Tibial artery (tissue), 4 donors: ENCODE measurements around the gene PARD3B.

Experiments
- DNase-seq, 2 donors: peaks; one replicate each; pipeline ENCODE4 v3.0.0-alpha.2; 2019
- H3K27ac ChIP-seq, 2 donors: fragments of 200-600 bp; sonication (generic) in 1 of 2; 1 replicate in 1 of 2; 2 replicates in 1 of 2; pipeline ENCODE4 v1.5.1; 2018 to 2019; ENCODE audit warnings: mild to moderate bottlenecking in 1 of 2
- H3K27me3 ChIP-seq, 2 donors: fragments of 200-600 bp; sonication (generic) in 1 of 2; one replicate each; pipeline versions ENCODE4 v1.5.1 to v1.6.0; 2016 to 2019
- H3K36me3 ChIP-seq, 3 donors: fragments of 200-600 bp; sonication (generic) in 2 of 3; one replicate each; pipeline ENCODE4 v1.5.1; 2016 to 2019; ENCODE audit warnings: mild to moderate bottlenecking in 2 of 3
- H3K4me1 ChIP-seq, 4 donors: fragments of 200-600 bp; sonication (generic) in 2 of 4; 1 replicate in 3 of 4; 2 replicates in 1 of 4; pipeline ENCODE4 v1.5.1; 2016 to 2019
- H3K4me3 ChIP-seq, 2 donors: fragments of 200-600 bp; sonication (generic) in 1 of 2; 1 replicate in 1 of 2; 2 replicates in 1 of 2; pipeline ENCODE4 v1.5.1; 2018 to 2019; ENCODE audit warnings: mild to moderate bottlenecking in 2 of 2
- H3K9me3 ChIP-seq, 3 donors: fragments of 200-600 bp; sonication (generic) in 1 of 3; one replicate each; pipeline ENCODE4 v1.5.1; 2016 to 2019
- CTCF ChIP-seq, 2 experiments: fragments of 200-600 bp in 1 of 2; fragments of 450-650 bp in 1 of 2; IDR thresholded peaks; one replicate each; pipeline ENCODE4 v1.5.1; 2017 to 2019; ENCODE audit warnings: antibody characterized with exemption in 2 of 2, mild to moderate bottlenecking in 1 of 2, moderate library complexity in 1 of 2
- intact Hi-C: fragments of 100-400 bp; cut with DNase I; formaldehyde crosslinking; loops from one replicate; pipeline ENCODE4 v1.15.0; 2023; ENCODE audit warnings: low total_unique reads

PARD3B gene

GRCh38 chr2:204984518-204984917, 439.2 kb downstream of the PARD3B start:
- DNase-seq, result no peak
- Histone ChIP-seq H3K27ac (no peak overlapping the region), H3K36me3 (no peaks in the 10 kb centered on the region), H3K4me1 (no peaks in the 10 kb centered on the region), H3K27me3 (no peaks in the 10 kb centered on the region), H3K4me3 (no peak overlapping the region), H3K9me3 (no peaks in the 10 kb centered on the region)
- intact Hi-C loops, result no loop called here
- no peak for TF ChIP-seq CTCF (IDR thresholded peaks at IDR 0.05)

GRCh38 chr2:204986641-204987040, 441.4 kb downstream of the PARD3B start:
- no peak overlapping the region for H3K4me3 ChIP-seq
- H3K36me3 ChIP-seq, result no peaks in the 10 kb centered on the region
- no peak for DNase-seq
- no peak for TF ChIP-seq CTCF (IDR thresholded peaks at IDR 0.05)
- no peaks in the 10 kb centered on the region for H3K27me3 ChIP-seq
- no peaks in the 10 kb centered on the region for H3K9me3 ChIP-seq
- intact Hi-C loops, result no loop called here
- no peaks in the 10 kb centered on the region for H3K4me1 ChIP-seq
- H3K27ac ChIP-seq, result no peak overlapping the region

GRCh38 chr2:204988836-204989235, 443.6 kb downstream of the PARD3B start:
- no peaks in the 10 kb centered on the region for H3K36me3 ChIP-seq
- H3K4me3 ChIP-seq, result no peak overlapping the region
- H3K4me1 ChIP-seq, result no peaks in the 10 kb centered on the region
- intact Hi-C loops, result no loop called here
- H3K9me3 ChIP-seq, result no peaks in the 10 kb centered on the region
- no peak for DNase-seq
- H3K27me3 ChIP-seq, result no peaks in the 10 kb centered on the region
- H3K27ac ChIP-seq, result no peak overlapping the region
- TF ChIP-seq CTCF (IDR thresholded peaks at IDR 0.05), result no peak

GRCh38 chr2:204989877-204990276, 444.6 kb downstream of the PARD3B start:
- Histone ChIP-seq H3K4me1 (no peaks in the 10 kb centered on the region), H3K27ac (no peak overlapping the region), H3K27me3 (no peaks in the 10 kb centered on the region), H3K9me3 (no peaks in the 10 kb centered on the region), H3K4me3 (no peak overlapping the region), H3K36me3 (no peaks in the 10 kb centered on the region)
- intact Hi-C loops, result no loop called here
- no peak for TF ChIP-seq CTCF (IDR thresholded peaks at IDR 0.05)
- no peak for DNase-seq

- no peaks in the 10 kb centered on the region for H3K27me3 ChIP-seq
- no peak for DNase-seq
- intact Hi-C loops, result no loop called here
- no peaks in the 10 kb centered on the region for H3K9me3 ChIP-seq
- H3K4me1 ChIP-seq, result no peaks in the 10 kb centered on the region
- no peak for TF ChIP-seq CTCF (IDR thresholded peaks at IDR 0.05)
- no peak overlapping the region for H3K4me3 ChIP-seq
- H3K36me3 ChIP-seq, result no peaks in the 10 kb centered on the region
- no peak overlapping the region for H3K27ac ChIP-seq
Measured at GRCh38 chr2:205001300-205001966, 456.2 kb downstream of the PARD3B start.

- Histone ChIP-seq H3K4me1 (no peaks in the 10 kb centered on the region), H3K27me3 (no peaks in the 10 kb centered on the region), H3K9me3 (peaks cover 0 to 6% (median 0%) of the 10 kb centered on the region in 3 donors), H3K36me3 (no peaks in the 10 kb centered on the region), H3K4me3 (no peak overlapping the region), H3K27ac (no peak overlapping the region)
- no peak for TF ChIP-seq CTCF (IDR thresholded peaks at IDR 0.05)
- DNase-seq, result no peak
- intact Hi-C loops, result no loop called here
Measured at GRCh38 chr2:205002390-205002789, 457.1 kb downstream of the PARD3B start.
